MM.1S (cell line): Measurements from ENCODE around the gene TPSAB1.

Experiments used
- DNase-seq: peaks from one replicate; pipeline ENCODE4 v3.0.0-alpha.2; 2015
- H2AFZ ChIP-seq: fragments of 300-600 bp; sonication (generic); 2 replicates; pipeline ENCODE4 v1.6.0; 2016; ENCODE audit warnings: antibody characterized with exemption, low read length
- H3F3A ChIP-seq: fragments of 300-600 bp; sonication (generic); 2 replicates; pipeline ENCODE4 v1.6.1; 2016; ENCODE audit warnings: mild to moderate bottlenecking, antibody characterized with exemption, low read length, moderate library complexity, mixed read lengths; ENCODE audit not compliant: insufficient read depth
- H3K27ac ChIP-seq: fragments of 300-600 bp; sonication (generic); 2 replicates; pipeline ENCODE4 v1.5.1; 2016; ENCODE audit warnings: mild to moderate bottlenecking, low read length
- H3K27me3 ChIP-seq: fragments of 300-600 bp; sonication (generic); replicated peaks from 2 replicates; pipeline ENCODE4 v1.6.0; 2016; ENCODE audit warnings: low read length; ENCODE audit not compliant: insufficient read depth
- H3K36me3 ChIP-seq: fragments of 300-600 bp; sonication (generic); replicated peaks from 2 replicates; pipeline ENCODE4 v1.6.1; 2016; ENCODE audit warnings: mild to moderate bottlenecking, low read length, mixed read lengths; ENCODE audit not compliant: insufficient read depth
- H3K4me1 ChIP-seq: fragments of 300-600 bp; sonication (generic); 2 replicates; pipeline ENCODE4 v1.6.1; 2016; ENCODE audit warnings: low read length, mixed read lengths
- H3K4me2 ChIP-seq: fragments of 300-600 bp; sonication (generic); 2 replicates; pipeline ENCODE4 v1.6.0; 2016; ENCODE audit warnings: low read depth, low read length
- H3K4me3 ChIP-seq: fragments of 300-600 bp; sonication (generic); 2 replicates; pipeline ENCODE4 v1.5.1; 2016; ENCODE audit warnings: low read length, mixed read lengths
- H3K79me2 ChIP-seq: fragments of 300-600 bp; sonication (generic); 2 replicates; pipeline ENCODE4 v1.6.1; 2016; ENCODE audit warnings: mixed run types, low read length, mixed read lengths
- H3K9ac ChIP-seq: fragments of 300-600 bp; sonication (generic); 2 replicates; pipeline ENCODE4 v1.6.1; 2016; ENCODE audit warnings: low read length, mixed read lengths
- H3K9me2 ChIP-seq: fragments of 300-600 bp; sonication (generic); replicated peaks from 2 replicates; pipeline ENCODE4 v1.6.1; 2016; ENCODE audit warnings: mild to moderate bottlenecking, low read length, mixed read lengths; ENCODE audit not compliant: insufficient read depth
- H3K9me3 ChIP-seq: fragments of 300-600 bp; sonication (generic); replicated peaks from 2 replicates; pipeline ENCODE4 v1.6.1; 2016; ENCODE audit warnings: mild to moderate bottlenecking, low read length, mixed read lengths; ENCODE audit not compliant: insufficient read depth
- H4K20me1 ChIP-seq: fragments of 300-600 bp; sonication (generic); 2 replicates; pipeline ENCODE4 v1.6.1; 2016; ENCODE audit warnings: mild to moderate bottlenecking, low read length, moderate library complexity, mixed read lengths; ENCODE audit not compliant: insufficient read depth
- CTCF ChIP-seq: fragments of 300-600 bp; sonication (generic); IDR thresholded peaks from 2 replicates; pipeline ENCODE4 v1.5.1; 2016; ENCODE audit warnings: antibody characterized with exemption, low read length, mixed read lengths
- EZH2 ChIP-seq: fragments of 300-600 bp; sonication (generic); optimal IDR thresholded peaks from 2 replicates; pipeline ENCODE3; 2017; ENCODE audit warnings: low read depth, mild to moderate bottlenecking, antibody characterized with exemption, low read length, mixed read lengths
- EZH2phosphoT487 ChIP-seq: fragments of 300-600 bp; sonication (generic); IDR thresholded peaks from 2 replicates; pipeline ENCODE4 v1.6.1; 2018; ENCODE audit warnings: antibody characterized with exemption, low read length

The TPSAB1 gene

GRCh38 chr16:1290860-1291575, 50.5 kb downstream of the TPSAB1 start:
- DNase-seq = peak; percentile 57
- Histone ChIP-seq H3K79me2 (no peaks in the 10 kb centered on the region), H3K4me2 (no peak overlapping the region), H3K9me2 (no peaks in the 10 kb centered on the region), H3K36me3 (no peaks in the 10 kb centered on the region), H3K27ac (no peak overlapping the region), H2AFZ (0 out of 2 replicates have a peak overlapping the region, but pooled peaks have one; percentile 45), H3K27me3 (peaks cover 42% of the 10 kb centered on the region), H3K4me1 (peaks cover 9% of the 10 kb centered on the region), H3K9me3 (no peaks in the 10 kb centered on the region), H3F3A (no peaks in the 10 kb centered on the region; the same call in 1 of the 2 replicates), H3K9ac (no peak overlapping the region), H3K4me3 (no peak overlapping the region), H4K20me1 (no peaks in the 10 kb centered on the region)
- no peak for TF ChIP-seq EZH2phosphoT487
- TF ChIP-seq CTCF = no peak
- TF ChIP-seq EZH2 = no peak

GRCh38 chr16:1291576-1291974, 51.1 kb downstream of the TPSAB1 start:
- Histone ChIP-seq H3K4me3 (no peak overlapping the region), H2AFZ (0 out of 2 replicates have a peak overlapping the region, but pooled peaks have one; percentile 45), H3K27me3 (peaks cover 36% of the 10 kb centered on the region), H3K9me2 (no peaks in the 10 kb centered on the region), H4K20me1 (no peaks in the 10 kb centered on the region), H3K79me2 (no peaks in the 10 kb centered on the region), H3K27ac (no peak overlapping the region), H3K9me3 (no peaks in the 10 kb centered on the region), H3K9ac (no peak overlapping the region), H3K4me1 (peaks cover 9% of the 10 kb centered on the region), H3K36me3 (no peaks in the 10 kb centered on the region), H3F3A (peaks cover under 1% of the 10 kb centered on the region), H3K4me2 (no peak overlapping the region)
- no peak for DNase-seq
- TF ChIP-seq CTCF = no peak
- TF ChIP-seq EZH2phosphoT487 = no peak
- TF ChIP-seq EZH2 = no peak
